HG03442 (cell line): ENCODE results near the gene ZDHHC7.
A peak's percentile ranks its signal among the peaks of the same experiment; 100 is the strongest.
"Not testable (repeated sequence)": the region's sequence is repeated elsewhere in the genome, so short reads cannot be mapped to it uniquely, and the experiment has no call there.

Source experiments
- ATAC-seq: cut with Tn5 transposase; IDR thresholded peaks from one replicate; pipeline ENCODE4 v1.9.1; 2021; ENCODE audit warnings: mild to moderate bottlenecking, moderate library complexity; ENCODE audit not compliant: unreplicated experiment

ZDHHC7 gene

GRCh38 chr16:85045077-85045476, 33.7 kb upstream of the ZDHHC7 start:
- ATAC-seq, result no peak

GRCh38 chr16:85042606-85043005, 31.3 kb upstream of the ZDHHC7 start:
- no peak for ATAC-seq

GRCh38 chr16:85042167-85042526, 30.8 kb upstream of the ZDHHC7 start:
- no peak for ATAC-seq

- no peak for ATAC-seq
Measured at GRCh38 chr16:85041219-85042166, 30.2 kb upstream of the ZDHHC7 start.

GRCh38 chr16:85040685-85041084, 29.4 kb upstream of the ZDHHC7 start:
- no peak for ATAC-seq

- ATAC-seq, result no peak
Measured at GRCh38 chr16:85037721-85038120, 26.4 kb upstream of the ZDHHC7 start.

GRCh38 chr16:85037050-85037410, 25.7 kb upstream of the ZDHHC7 start:
- ATAC-seq, result no peak

GRCh38 chr16:85036236-85037049, 25.1 kb upstream of the ZDHHC7 start:
- ATAC-seq, result no peak

GRCh38 chr16:85034591-85035433, 23.5 kb upstream of the ZDHHC7 start:
- no peak for ATAC-seq

GRCh38 chr16:85033171-85033570, 21.8 kb upstream of the ZDHHC7 start:
- ATAC-seq, result no peak

- not testable (repeated sequence) for ATAC-seq
Measured at GRCh38 chr16:85032187-85032586, 20.9 kb upstream of the ZDHHC7 start.

- no peak for ATAC-seq
Measured at GRCh38 chr16:85031451-85031850, 20.1 kb upstream of the ZDHHC7 start.

GRCh38 chr16:85029981-85030401, 18.7 kb upstream of the ZDHHC7 start:
- ATAC-seq, result no peak

GRCh38 chr16:85029408-85029784, 18.1 kb upstream of the ZDHHC7 start:
- ATAC-seq, result peak; percentile 43

- no peak for ATAC-seq
Measured at GRCh38 chr16:85028685-85029407, 17.5 kb upstream of the ZDHHC7 start.

- ATAC-seq, result peak; percentile 16
Measured at GRCh38 chr16:85027958-85028684, 16.8 kb upstream of the ZDHHC7 start.

GRCh38 chr16:85027349-85027957, 16.1 kb upstream of the ZDHHC7 start, which contains the start of gene KIAA0513:
TSS of gene KIAA0513 (plus strand) at chr16:85027795. CDS start at chr16:85067072, 39,277 bp downstream.
- peak; percentile 71 for ATAC-seq

- ATAC-seq, result no peak
Measured at GRCh38 chr16:85026703-85027102, 15.4 kb upstream of the ZDHHC7 start.
